Activated CD4-positive, alpha-beta T cell treated with anti-CD3 and anti-CD28 coated beads, Interleukin-2, amount 50 U/mL, for 1 hour (primary cell): Measurements from ENCODE around the gene PBX3.

Experiments
- DNase-seq: peaks from one replicate; pipeline ENCODE4 v3.0.0-alpha.2; 2020

PBX3 gene

GRCh38 chr9:125878164-125878631 is 131.0 kb downstream of the PBX3 start:
- DNase-seq, result no peak

- no peak for DNase-seq
Observed at GRCh38 chr9:125881042-125881441, 133.9 kb downstream of the PBX3 start.

GRCh38 chr9:125883565-125884217 is 136.5 kb downstream of the PBX3 start:
- DNase-seq, result no peak

GRCh38 chr9:125884218-125884595 is 137.0 kb downstream of the PBX3 start:
- DNase-seq, result no peak

- DNase-seq, result no peak
Observed at GRCh38 chr9:125885405-125886034, 138.3 kb downstream of the PBX3 start.

GRCh38 chr9:125886365-125886764 is 139.2 kb downstream of the PBX3 start:
- no peak for DNase-seq

GRCh38 chr9:125887172-125887571 is 140.0 kb downstream of the PBX3 start:
- DNase-seq, result no peak

GRCh38 chr9:125888211-125888610 is 141.0 kb downstream of the PBX3 start:
- no peak for DNase-seq

- DNase-seq, result peak; percentile 0
Observed at GRCh38 chr9:125889112-125889475, 141.9 kb downstream of the PBX3 start.

GRCh38 chr9:125889476-125890419 is 142.6 kb downstream of the PBX3 start:
- DNase-seq, result peak; percentile 33

GRCh38 chr9:125890826-125891225 is 143.7 kb downstream of the PBX3 start:
- no peak for DNase-seq

GRCh38 chr9:125893277-125893676 is 146.1 kb downstream of the PBX3 start:
- no peak for DNase-seq

- no peak for DNase-seq
Observed at GRCh38 chr9:125894566-125894965, 147.4 kb downstream of the PBX3 start.

GRCh38 chr9:125896404-125896803 is 149.2 kb downstream of the PBX3 start:
- DNase-seq, result no peak

GRCh38 chr9:125896964-125897363 is 149.8 kb downstream of the PBX3 start:
- no peak for DNase-seq

GRCh38 chr9:125897481-125897880 is 150.3 kb downstream of the PBX3 start:
- no peak for DNase-seq

GRCh38 chr9:125902214-125902613 is 155.0 kb downstream of the PBX3 start:
- no peak for DNase-seq

GRCh38 chr9:125902831-125903512 is 155.8 kb downstream of the PBX3 start:
- no peak for DNase-seq

- no peak for DNase-seq
Observed at GRCh38 chr9:125904155-125904851, 157.1 kb downstream of the PBX3 start.

- no peak for DNase-seq
Observed at GRCh38 chr9:125906144-125906543, 159.0 kb downstream of the PBX3 start.

- DNase-seq, result no peak
Observed at GRCh38 chr9:125906893-125907292, 159.7 kb downstream of the PBX3 start.

GRCh38 chr9:125908136-125908535 is 161.0 kb downstream of the PBX3 start:
- no peak for DNase-seq
